Kidney epithelial cell (primary cell): ENCODE measurements around the gene NECAB2. TPM values are rescaled to one million over a fixed set of nuclear protein-coding genes. Genes with fewer than 3 reads are reported as not detected.

Experiments used
- DNase-seq: peaks from one replicate; pipeline ENCODE4 v3.0.0-alpha.2; 2010; ENCODE audit warnings: low read depth
- H3K27me3 ChIP-seq: 2 replicates; pipeline ENCODE4 v1.6.0; 2011; ENCODE audit warnings: low read length; ENCODE audit not compliant: control insufficient read depth, insufficient read depth
- H3K36me3 ChIP-seq: 2 replicates; pipeline ENCODE4 v1.5.1; 2011; ENCODE audit warnings: low read length; ENCODE audit not compliant: control insufficient read depth, insufficient read depth
- H3K4me3 ChIP-seq: 2 replicates; pipeline ENCODE4 v1.5.1; 2011; ENCODE audit warnings: low read depth, mild to moderate bottlenecking, control low read depth, low read length
- total RNA-seq: library from RNA; depleted of rRNA; stranded (reverse); fragments of >200 nt; gene quantifications from 2 replicates; pipeline ENCODE4 v1.2.3, GENCODE V29; 2015
- TF ChIP-seq, protein P1 (sequence below): IDR thresholded peaks from 2 replicates; pipeline ENCODE4 v1.5.1; 2011; ENCODE audit warnings: mild to moderate bottlenecking, moderate library complexity, low read length, control low read depth, inconsistent platforms; ENCODE audit not compliant: insufficient read depth, poor library complexity, severe bottlenecking

NECAB2 gene
- total RNA-seq, 1 donor from 2014 or later, result not detected

DNA sequence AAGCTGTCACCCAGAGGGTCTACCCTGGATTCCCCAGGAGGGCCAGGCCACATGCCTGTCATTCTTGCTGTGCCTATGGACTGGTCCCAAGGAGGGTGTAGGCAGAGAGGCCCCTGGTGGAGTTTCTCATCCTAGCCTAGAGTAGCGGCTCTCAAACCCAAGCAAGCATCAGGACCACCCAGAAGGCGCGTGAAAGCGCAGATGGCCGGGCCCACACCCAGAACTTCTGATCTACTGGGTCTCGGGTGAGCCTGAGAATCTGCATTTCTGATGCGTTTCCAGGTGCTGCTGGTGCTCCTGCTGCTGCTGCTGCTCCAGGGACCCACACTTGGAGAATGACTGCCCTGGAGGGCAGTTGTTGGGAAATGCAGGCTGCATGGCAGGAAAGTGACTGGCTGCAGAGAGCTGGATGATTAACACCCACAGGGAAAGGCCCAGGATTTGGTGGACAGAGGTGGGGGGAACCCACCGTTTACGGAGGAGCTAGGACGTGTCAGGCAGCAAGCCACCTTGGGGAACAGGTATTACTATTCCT lies 24.5 kb upstream of the NECAB2 start:
- H3K36me3 ChIP-seq, result no peaks in the 10 kb centered on the region
- no peak for DNase-seq
- H3K27me3 ChIP-seq, result peaks cover 3% of the 10 kb centered on the region
- TF ChIP-seq, protein P1, sequence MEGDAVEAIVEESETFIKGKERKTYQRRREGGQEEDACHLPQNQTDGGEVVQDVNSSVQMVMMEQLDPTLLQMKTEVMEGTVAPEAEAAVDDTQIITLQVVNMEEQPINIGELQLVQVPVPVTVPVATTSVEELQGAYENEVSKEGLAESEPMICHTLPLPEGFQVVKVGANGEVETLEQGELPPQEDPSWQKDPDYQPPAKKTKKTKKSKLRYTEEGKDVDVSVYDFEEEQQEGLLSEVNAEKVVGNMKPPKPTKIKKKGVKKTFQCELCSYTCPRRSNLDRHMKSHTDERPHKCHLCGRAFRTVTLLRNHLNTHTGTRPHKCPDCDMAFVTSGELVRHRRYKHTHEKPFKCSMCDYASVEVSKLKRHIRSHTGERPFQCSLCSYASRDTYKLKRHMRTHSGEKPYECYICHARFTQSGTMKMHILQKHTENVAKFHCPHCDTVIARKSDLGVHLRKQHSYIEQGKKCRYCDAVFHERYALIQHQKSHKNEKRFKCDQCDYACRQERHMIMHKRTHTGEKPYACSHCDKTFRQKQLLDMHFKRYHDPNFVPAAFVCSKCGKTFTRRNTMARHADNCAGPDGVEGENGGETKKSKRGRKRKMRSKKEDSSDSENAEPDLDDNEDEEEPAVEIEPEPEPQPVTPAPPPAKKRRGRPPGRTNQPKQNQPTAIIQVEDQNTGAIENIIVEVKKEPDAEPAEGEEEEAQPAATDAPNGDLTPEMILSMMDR, result no peak
- H3K4me3 ChIP-seq, result no peak overlapping the region

DNA sequence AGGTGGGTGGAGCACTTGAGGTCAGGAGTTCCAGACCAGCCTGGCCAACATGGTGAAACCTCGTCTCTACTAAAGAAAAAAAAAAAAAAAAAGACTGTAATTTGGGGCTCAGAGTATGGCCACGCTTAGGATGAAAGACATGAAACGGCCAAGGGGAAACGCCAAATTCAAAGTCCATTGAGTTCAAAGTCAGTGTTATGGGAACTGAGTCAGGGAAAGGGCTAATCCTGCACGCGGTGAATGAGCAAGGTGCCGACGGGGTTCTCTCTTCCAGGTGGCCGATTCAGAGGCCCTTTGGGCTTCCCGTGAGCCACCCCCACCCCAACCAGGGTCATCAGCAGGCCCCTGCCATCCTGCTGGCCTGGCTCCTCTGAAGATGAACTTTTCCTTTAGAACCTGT lies 22.5 kb upstream of the NECAB2 start:
- Histone ChIP-seq H3K4me3 (no peak overlapping the region), H3K36me3 (no peaks in the 10 kb centered on the region), H3K27me3 (peaks cover under 1% of the 10 kb centered on the region)
- no peak for DNase-seq
- TF ChIP-seq, protein P1, result no peak

DNA sequence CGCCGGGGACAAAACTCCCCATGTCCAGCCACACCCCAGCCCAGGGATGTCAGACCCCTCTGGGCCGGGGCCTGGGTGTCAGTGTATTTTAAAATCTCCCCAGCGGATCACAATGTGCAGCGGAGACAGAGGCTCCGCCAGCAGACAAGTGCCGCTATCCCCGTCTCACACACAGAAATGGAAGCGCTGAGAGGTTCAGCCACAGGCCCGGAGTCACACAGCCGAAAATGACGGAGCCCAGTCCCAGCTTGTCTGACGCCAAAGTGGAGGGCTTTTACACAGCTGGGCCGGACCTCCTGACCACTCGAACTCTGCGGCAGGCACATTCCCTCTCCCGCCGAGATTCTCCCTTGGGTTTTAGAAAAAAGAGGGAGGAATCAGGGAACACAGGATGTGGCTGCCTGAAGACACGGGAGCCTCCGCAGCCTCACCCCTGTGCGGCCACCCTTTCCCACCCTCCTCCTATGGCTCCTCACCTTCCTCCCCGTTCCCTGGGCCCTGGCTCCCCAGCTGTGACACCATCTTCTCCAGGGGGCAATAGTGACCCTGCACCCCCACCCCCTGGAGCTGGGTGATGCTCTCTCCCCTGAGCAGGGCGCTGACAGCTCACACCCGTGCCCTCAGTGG lies 21.8 kb upstream of the NECAB2 start:
- no peak for DNase-seq
- no peaks in the 10 kb centered on the region for H3K27me3 ChIP-seq
- TF ChIP-seq, protein P1, result no peak
- no peak overlapping the region for H3K4me3 ChIP-seq
- H3K36me3 ChIP-seq, result no peaks in the 10 kb centered on the region

DNA sequence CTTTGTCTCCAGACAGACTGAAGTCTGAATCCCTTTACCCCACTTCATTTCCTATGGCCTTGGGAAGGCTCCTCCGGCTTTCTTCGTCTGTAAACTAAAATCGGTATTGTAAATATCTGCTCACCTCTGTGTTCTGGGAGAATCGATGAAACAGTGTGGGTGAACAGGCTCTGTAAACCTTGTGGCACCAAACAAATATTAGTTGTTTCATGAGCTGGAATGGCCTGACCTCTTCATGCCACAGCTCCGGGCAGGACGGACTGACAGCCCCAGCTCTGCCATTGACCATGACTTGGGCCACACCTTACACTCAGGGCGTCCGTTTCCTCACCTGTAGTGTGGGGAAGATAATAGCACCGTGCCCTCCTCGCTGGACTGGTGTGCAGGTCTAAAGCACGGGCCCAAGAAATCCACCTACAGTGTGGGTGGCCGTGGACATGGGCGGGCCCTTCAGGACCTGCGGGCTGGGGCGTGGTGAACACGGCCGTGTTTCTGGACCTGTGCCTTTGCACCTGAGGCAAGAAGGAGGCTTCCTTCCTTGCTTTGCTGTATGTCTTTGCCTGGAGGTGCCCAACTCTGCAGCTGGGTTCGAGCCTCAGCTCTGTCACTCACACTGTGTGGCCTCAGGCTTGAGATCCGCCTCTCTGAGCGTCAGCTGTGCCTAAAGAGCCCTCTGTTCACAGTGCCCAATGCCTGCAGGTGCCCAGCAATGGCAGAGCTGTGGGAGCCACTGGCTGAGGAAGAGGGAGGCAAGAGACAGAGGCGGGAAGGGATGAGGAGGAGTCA lies 21.1 kb upstream of the NECAB2 start:
- Histone ChIP-seq H3K4me3 (no peak overlapping the region), H3K36me3 (no peaks in the 10 kb centered on the region), H3K27me3 (no peaks in the 10 kb centered on the region)
- TF ChIP-seq, protein P1, result no peak
- DNase-seq, result no peak

DNA sequence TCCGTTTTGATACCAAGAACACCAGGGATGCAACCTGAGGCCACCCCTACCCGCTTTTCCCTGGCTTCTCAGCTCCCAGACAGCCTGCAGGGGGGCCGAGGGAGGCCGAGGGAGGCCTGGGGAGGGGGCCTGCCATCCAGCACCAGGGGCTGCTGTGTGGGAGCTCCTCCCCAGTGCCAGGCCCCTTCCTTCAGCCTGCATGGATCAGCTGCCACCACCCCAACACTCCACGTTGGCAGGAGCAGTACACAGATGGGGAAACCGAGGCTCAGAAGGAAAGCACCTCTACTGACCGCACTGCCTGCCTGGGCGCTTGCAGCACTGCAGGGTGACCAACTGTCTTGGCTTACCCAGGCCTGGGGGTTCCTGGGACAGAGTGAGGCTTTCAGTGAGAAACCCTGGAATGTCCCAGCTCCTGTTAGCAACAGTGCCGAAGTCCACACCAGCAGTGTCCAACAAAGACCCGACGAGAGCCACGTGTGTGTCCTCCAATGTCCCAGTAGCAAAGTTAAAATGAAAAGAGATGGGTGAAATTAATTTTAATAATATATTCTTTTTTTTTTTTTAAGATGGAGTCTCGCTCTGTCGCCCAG lies 20.3 kb upstream of the NECAB2 start:
- TF ChIP-seq, protein P1, result no peak
- Histone ChIP-seq H3K27me3 (no peaks in the 10 kb centered on the region), H3K4me3 (no peak overlapping the region), H3K36me3 (no peaks in the 10 kb centered on the region)
- no peak for DNase-seq
